Naive thymus-derived CD4-positive, alpha-beta T cell (primary cell): ENCODE data around the gene LIPM. TPM values are rescaled to one million over a fixed set of nuclear protein-coding genes. Genes with fewer than 3 reads are reported as not detected.

Experiments used
- ATAC-seq: fragments of 150-1000 bp; cut with Tn5 transposase; 2 replicates; pipeline ENCODE4 v1.10.0; 2021; ENCODE audit warnings: mild to moderate bottlenecking, moderate library complexity
- CTCF ChIA-PET: fragments of 350-600 bp; sonication (Branson Sonifier 250); formaldehyde crosslinking; loops from one replicate; lab custom pipeline; 2021; ENCODE audit warnings: antibody characterized with exemption; lab: Charles Lee
- POLR2A ChIA-PET: fragments of 350-600 bp; sonication (Branson Sonifier 250); formaldehyde crosslinking; loops from one replicate; lab custom pipeline; 2021; ENCODE audit warnings: antibody characterized with exemption, inconsistent platforms; lab: Charles Lee
- DNase-seq, 9 donors: peaks; one replicate each; pipeline versions ENCODE4 v3.0.0 to v3.0.0-alpha.2; 2020 to 2022; ENCODE audit warnings: mixed read lengths in 1 of 9
- H3K27ac ChIP-seq: one replicate; pipeline ENCODE4 v1.7.0; 2013; ENCODE audit warnings: mild to moderate bottlenecking, low read depth, low read length, moderate library complexity
- H3K27me3 ChIP-seq, 2 donors: one replicate each; pipeline ENCODE4 v1.7.0; 2013; ENCODE audit warnings: low read length in 2 of 2, mild to moderate bottlenecking in 2 of 2, moderate library complexity in 2 of 2; ENCODE audit not compliant: control insufficient read depth in 2 of 2, insufficient read depth in 2 of 2
- H3K36me3 ChIP-seq, 3 experiments: 1 replicate in 2 of 3; 2 replicates in 1 of 3; pipeline ENCODE4 v1.7.0; 2013; ENCODE audit warnings: low read length in 3 of 3, mild to moderate bottlenecking in 3 of 3, moderate library complexity in 1 of 3; ENCODE audit not compliant: insufficient read depth in 3 of 3, control insufficient read depth in 2 of 3
- H3K4me1 ChIP-seq, 2 donors: one replicate each; pipeline ENCODE4 v1.7.0; 2013; ENCODE audit warnings: low read length in 2 of 2, mild to moderate bottlenecking in 2 of 2, moderate library complexity in 1 of 2; ENCODE audit not compliant: control insufficient read depth in 2 of 2, insufficient read depth in 2 of 2
- H3K4me3 ChIP-seq: 2 replicates; pipeline ENCODE4 v1.7.0; 2013; ENCODE audit warnings: mild to moderate bottlenecking, low read length
- H3K9me3 ChIP-seq, 3 experiments: 1 replicate in 2 of 3; 2 replicates in 1 of 3; pipeline ENCODE4 v1.7.0; 2013; ENCODE audit warnings: low read length in 3 of 3; ENCODE audit not compliant: control insufficient read depth in 2 of 3
- H3K27ac Mint-ChIP-seq, 9 donors: one replicate each; pipeline ENCODE4 v1.8.0; 2020 to 2022; ENCODE audit warnings: mixed read lengths in 9 of 9, mild to moderate bottlenecking in 8 of 9, moderate library complexity in 5 of 9, inconsistent platforms in 2 of 9
- H3K27me3 Mint-ChIP-seq, 5 donors: one replicate each; pipeline ENCODE4 v1.8.0; 2021 to 2022; ENCODE audit warnings: mixed read lengths in 5 of 5, mild to moderate bottlenecking in 1 of 5
- H3K36me3 Mint-ChIP-seq, 5 donors: one replicate each; pipeline ENCODE4 v1.8.0; 2020 to 2022; ENCODE audit warnings: mixed read lengths in 5 of 5, mild to moderate bottlenecking in 3 of 5, inconsistent platforms in 1 of 5
- H3K4me1 Mint-ChIP-seq, 7 donors: one replicate each; pipeline ENCODE4 v1.8.0; 2020 to 2022; ENCODE audit warnings: mixed read lengths in 7 of 7, mild to moderate bottlenecking in 3 of 7, inconsistent platforms in 1 of 7
- H3K4me3 Mint-ChIP-seq, 10 donors: one replicate each; pipeline ENCODE4 v1.8.0; 2020 to 2022; ENCODE audit warnings: mild to moderate bottlenecking in 10 of 10, mixed read lengths in 10 of 10, moderate library complexity in 6 of 10, inconsistent platforms in 2 of 10
- H3K9me3 Mint-ChIP-seq, 11 donors: one replicate each; pipeline ENCODE4 v1.8.0; 2020 to 2022; ENCODE audit warnings: mixed read lengths in 11 of 11, mild to moderate bottlenecking in 4 of 11, inconsistent platforms in 1 of 11, moderate library complexity in 1 of 11
- intact Hi-C, 2 donors: fragments of 100-400 bp; cut with micrococcal nuclease; formaldehyde crosslinking; loops; one replicate each; pipeline ENCODE4 v1.15.1; 2023
- polyA plus RNA-seq, 2 donors: library from polyadenylated mRNA; unstranded; fragments of 300-500 nt; fragmentation: Illumina TruSeq; gene quantifications; one replicate each; pipeline ENCODE4 v1.2.3, GENCODE V29; 2021
- total RNA-seq, 6 experiments: library from RNA in 5 of 6; stranded (reverse) in 5 of 6; gene quantifications; 1 replicate in 5 of 6; 2 replicates in 1 of 6; pipeline ENCODE4 v1.2.3 and lab custom pipeline; 2021 to 2026

The LIPM gene
- total and polyA plus RNA-seq, 7 experiments from 2014 or later, result 0.21 TPM; not detected in 6

- no peaks in the 10 kb centered on the region for H3K36me3 ChIP-seq
- Mint-ChIP-seq H3K27ac (peak overlapping the region in 1 of 9 donors; percentile 21), H3K27me3 (peaks cover 0 to 40% (median 4%) of the 10 kb centered on the region in 5 donors), H3K4me3 (no peak overlapping the region), H3K9me3 (no peaks in the 10 kb centered on the region), H3K4me1 (peaks cover 0 to 2% (median 0%) of the 10 kb centered on the region in 7 donors), H3K36me3 (no peaks in the 10 kb centered on the region)
- H3K4me3 ChIP-seq, result no peak overlapping the region
- ATAC-seq (no peak), DNase-seq (no peak)
- ChIA-PET POLR2A (no interaction called here), CTCF (no interaction called here)
- no peaks in the 10 kb centered on the region for H3K4me1 ChIP-seq
- H3K27me3 ChIP-seq, result no peaks in the 10 kb centered on the region
- H3K9me3 ChIP-seq, result no peaks in the 10 kb centered on the region
- intact Hi-C loops, result no loop called here
- H3K27ac ChIP-seq, result no peak overlapping the region
These were observed 16.3 kb upstream of the LIPM start for GRCh38 chr10:88786032-88786770.

- Mint-ChIP-seq H3K36me3 (no peaks in the 10 kb centered on the region), H3K4me3 (no peak overlapping the region), H3K4me1 (peaks cover 0 to 7% (median 0%) of the 10 kb centered on the region in 7 donors), H3K27ac (no peak overlapping the region), H3K27me3 (peaks cover 0 to 36% (median 4%) of the 10 kb centered on the region in 5 donors), H3K9me3 (no peaks in the 10 kb centered on the region)
- intact Hi-C loops, result no loop called here
- H3K4me3 ChIP-seq, result no peak overlapping the region
- no peak for DNase-seq
- H3K27ac ChIP-seq, result no peak overlapping the region
- CTCF ChIA-PET, result no interaction called here
- POLR2A ChIA-PET, result no interaction called here
- H3K36me3 ChIP-seq, result no peaks in the 10 kb centered on the region
- no peaks in the 10 kb centered on the region for H3K4me1 ChIP-seq
- ATAC-seq, result no peak
- H3K27me3 ChIP-seq, result no peaks in the 10 kb centered on the region
- no peaks in the 10 kb centered on the region for H3K9me3 ChIP-seq
These were observed 15.1 kb upstream of the LIPM start for GRCh38 chr10:88787463-88787862.

GRCh38 chr10:88788924-88789323 is 13.6 kb upstream of the LIPM start:
- H3K27ac ChIP-seq, result no peak overlapping the region
- DNase-seq, result no peak
- peaks cover 3 to 17% (median 5%) of the 10 kb centered on the region in 7 donors for H3K4me1 Mint-ChIP-seq
- CTCF ChIA-PET, result no interaction called here
- no peaks in the 10 kb centered on the region for H3K27me3 ChIP-seq
- no peaks in the 10 kb centered on the region for H3K36me3 ChIP-seq
- H3K9me3 Mint-ChIP-seq, result no peaks in the 10 kb centered on the region
- H3K9me3 ChIP-seq, result no peaks in the 10 kb centered on the region
- H3K36me3 Mint-ChIP-seq, result no peaks in the 10 kb centered on the region
- H3K4me1 ChIP-seq, result peaks cover 0 to 4% of the 10 kb centered on the region in 2 donors
- H3K27ac Mint-ChIP-seq, result no peak overlapping the region
- ATAC-seq, result no peak
- POLR2A ChIA-PET, result interaction anchor here (1.2 kb wide), 1 partner anchor 26 kb away, joined by 3 read pairs; no protein-coding TSS in a partner anchor
- peaks cover 0 to 36% (median 4%) of the 10 kb centered on the region in 5 donors for H3K27me3 Mint-ChIP-seq
- intact Hi-C loops, result no loop called here
- no peak overlapping the region for H3K4me3 ChIP-seq
- no peak overlapping the region for H3K4me3 Mint-ChIP-seq

GRCh38 chr10:88791924-88792323 is 10.6 kb upstream of the LIPM start:
- Mint-ChIP-seq H3K27me3 (peaks cover 0 to 37% (median 0%) of the 10 kb centered on the region in 5 donors), H3K4me3 (no peak overlapping the region), H3K9me3 (no peaks in the 10 kb centered on the region), H3K36me3 (no peaks in the 10 kb centered on the region), H3K4me1 (peaks cover 4 to 22% (median 8%) of the 10 kb centered on the region in 7 donors), H3K27ac (no peak overlapping the region)
- ATAC-seq (no peak), DNase-seq (no peak)
- ChIA-PET POLR2A (no interaction called here), CTCF (no interaction called here)
- H3K4me1 ChIP-seq, result peaks cover 0 to 4% of the 10 kb centered on the region in 2 donors
- no peaks in the 10 kb centered on the region for H3K27me3 ChIP-seq
- intact Hi-C loops, result loop anchor here in 1 of 2 donors (2.0 kb wide), 1 partner anchor 33 kb away; no protein-coding TSS in a partner anchor
- no peak overlapping the region for H3K27ac ChIP-seq
- H3K36me3 ChIP-seq, result no peaks in the 10 kb centered on the region
- no peak overlapping the region for H3K4me3 ChIP-seq
- H3K9me3 ChIP-seq, result no peaks in the 10 kb centered on the region

- CTCF ChIA-PET, result no interaction called here
- H3K4me1 ChIP-seq, result peaks cover 0 to 4% of the 10 kb centered on the region in 2 donors
- intact Hi-C loops, result loop anchor here in 1 of 2 donors (2.0 kb wide), 1 partner anchor 32 kb away; no protein-coding TSS in a partner anchor
These were observed 9.9 kb upstream of the LIPM start for GRCh38 chr10:88792661-88793060.

GRCh38 chr10:88793712-88794299 is 8.7 kb upstream of the LIPM start:
- H3K9me3 ChIP-seq, result no peaks in the 10 kb centered on the region
- H3K36me3 Mint-ChIP-seq, result no peaks in the 10 kb centered on the region
- peak overlapping the region in 1 of 9 donors; percentile 73 for H3K27ac Mint-ChIP-seq
- H3K27me3 Mint-ChIP-seq, result peaks cover 0 to 46% (median 0%) of the 10 kb centered on the region in 5 donors
- no peak overlapping the region for H3K4me3 ChIP-seq
- CTCF ChIA-PET, result interaction anchor here (1.0 kb wide), 1 partner anchor 11 kb away, joined by 5 read pairs; no protein-coding TSS in a partner anchor
- H3K4me3 Mint-ChIP-seq, result peak overlapping the region in 1 of 10 donors; percentile 7
- H3K27me3 ChIP-seq, result no peaks in the 10 kb centered on the region
- H3K36me3 ChIP-seq, result no peaks in the 10 kb centered on the region
- ATAC-seq (peak; percentile 40), DNase-seq (no peak)
- POLR2A ChIA-PET, result interaction anchor here (0.6 kb wide), 1 partner anchor 30 kb away, joined by 4 read pairs; no protein-coding TSS in a partner anchor
- peaks cover 0 to 4% of the 10 kb centered on the region in 2 donors for H3K4me1 ChIP-seq
- peaks cover 4 to 22% (median 8%) of the 10 kb centered on the region in 7 donors for H3K4me1 Mint-ChIP-seq
- intact Hi-C loops, result loop anchor here in 1 of 2 donors (1.0 to 2.0 kb wide), 2 partner anchors 31 to 86 kb away; partner anchors contain the start of gene STAMBPL1
- no peak overlapping the region for H3K27ac ChIP-seq
- no peaks in the 10 kb centered on the region for H3K9me3 Mint-ChIP-seq

More at GRCh38 chr10:88792661-88793060, 9.9 kb upstream of the LIPM start:
- Mint-ChIP-seq H3K36me3 (no peaks in the 10 kb centered on the region), H3K9me3 (no peaks in the 10 kb centered on the region), H3K27ac (no peak overlapping the region), H3K27me3 (peaks cover 0 to 42% (median 0%) of the 10 kb centered on the region in 5 donors), H3K4me3 (no peak overlapping the region), H3K4me1 (peaks cover 4 to 22% (median 8%) of the 10 kb centered on the region in 7 donors)
- POLR2A ChIA-PET, result no interaction called here
- Histone ChIP-seq H3K27ac (no peak overlapping the region), H3K4me3 (no peak overlapping the region), H3K9me3 (no peaks in the 10 kb centered on the region), H3K36me3 (no peaks in the 10 kb centered on the region), H3K27me3 (no peaks in the 10 kb centered on the region)
- DNase-seq, result no peak
- peak; percentile 82 for ATAC-seq
